ENCODE data around the gene HBM. TPM values are rescaled to one million over a fixed set of nuclear protein-coding genes. Genes with fewer than 3 reads are reported as not detected.
"Not testable (repeated sequence)": the region's sequence is repeated elsewhere in the genome, so short reads cannot be mapped to it uniquely, and the experiment has no call there.

HBM gene
- polyA plus RNA-seq, 1 donor (not counting 4 experiments of a cell fraction or from before 2014, with no cell fraction given), result not detected

GRCh38 chr16:164134-164823, 1.5 kb upstream of the HBM start:
- peaks cover 51% of the 10 kb centered on the region for H3K27me3 ChIP-seq (ENCODE audit: control insufficient read depth, extremely low read depth, insufficient read depth, low read length)
- H3K4me2 ChIP-seq (ENCODE audit: control insufficient read depth, extremely low read depth, insufficient read depth, low read depth, low read length); DNase-seq (ENCODE audit: low read depth, low spot score); H3K9me1 ChIP-seq (ENCODE audit: control insufficient read depth, extremely low read depth, insufficient read depth, low read length); H3K4me1 ChIP-seq (ENCODE audit: control insufficient read depth, extremely low read depth, insufficient read depth, low read length); H3K9me3 ChIP-seq (ENCODE audit: control insufficient read depth, low read depth, low read length); H3K9ac ChIP-seq (ENCODE audit: control insufficient read depth, extremely low read depth, insufficient read depth, low read length); H3K79me2 ChIP-seq (ENCODE audit: control insufficient read depth, insufficient read depth, low read length); H3K27ac ChIP-seq (ENCODE audit: control insufficient read depth, insufficient read depth, low read length); dilution Hi-C loops (cut with MboI; ENCODE audit: extremely low pct_ligation_motif_present, low sequenced_read_pairs); H3K4me3 ChIP-seq (ENCODE audit: control insufficient read depth in 2 of 3, extremely low read depth in 1 of 3, insufficient read depth in 2 of 3, low read depth in 1 of 3, low read length in 3 of 3); H4K20me1 ChIP-seq (ENCODE audit: control insufficient read depth, extremely low read depth, insufficient read depth, low read length); FAIRE-seq; H3K36me3 ChIP-seq (ENCODE audit: control insufficient read depth in 2 of 2, extremely low read depth in 1 of 2, insufficient read depth in 2 of 2, low read length in 2 of 2); H2AFZ ChIP-seq (ENCODE audit: control insufficient read depth, low read length): not testable (repeated sequence)

- Histone ChIP-seq H3K36me3 (ENCODE audit: control insufficient read depth in 2 of 2, extremely low read depth in 1 of 2, insufficient read depth in 2 of 2, low read length in 2 of 2) (no peaks in the 10 kb centered on the region), H3K4me3 (ENCODE audit: control insufficient read depth in 2 of 3, extremely low read depth in 1 of 3, insufficient read depth in 2 of 3, low read depth in 1 of 3, low read length in 3 of 3) (peak overlapping the region in 1 of 3 experiments; percentile 20), H3K9me3 (ENCODE audit: control insufficient read depth, low read depth, low read length) (no peaks in the 10 kb centered on the region), H3K79me2 (ENCODE audit: control insufficient read depth, insufficient read depth, low read length) (no peaks in the 10 kb centered on the region), H3K27ac (ENCODE audit: control insufficient read depth, insufficient read depth, low read length) (no peak overlapping the region), H3K4me1 (ENCODE audit: control insufficient read depth, extremely low read depth, insufficient read depth, low read length) (peaks cover 7% of the 10 kb centered on the region), H3K9me1 (ENCODE audit: control insufficient read depth, extremely low read depth, insufficient read depth, low read length) (no peaks in the 10 kb centered on the region), H2AFZ (ENCODE audit: control insufficient read depth, low read length) (no peak overlapping the region), H3K4me2 (ENCODE audit: control insufficient read depth, extremely low read depth, insufficient read depth, low read depth, low read length) (peak overlapping the region; percentile 16), H4K20me1 (ENCODE audit: control insufficient read depth, extremely low read depth, insufficient read depth, low read length) (peaks cover 4% of the 10 kb centered on the region), H3K27me3 (ENCODE audit: control insufficient read depth, extremely low read depth, insufficient read depth, low read length) (peaks cover 47% of the 10 kb centered on the region), H3K9ac (ENCODE audit: control insufficient read depth, extremely low read depth, insufficient read depth, low read length) (no peak overlapping the region)
- FAIRE-seq (no peak), DNase-seq (ENCODE audit: low read depth, low spot score) (no peak)
- no peak for TF ChIP-seq EZH2 (IDR thresholded peaks at IDR 0.05; ENCODE audit: low read length)
- no peak for TF ChIP-seq CTCF (optimal IDR thresholded peaks at IDR 0.05 in 1 of 3, IDR thresholded peaks at IDR 0.05 in 1 of 3, conservative IDR thresholded peaks at IDR 0.05 in 1 of 3; ENCODE audit: extremely low read depth in 1 of 3, insufficient read depth in 2 of 3, low read length in 3 of 3)
- dilution Hi-C loops (cut with MboI; ENCODE audit: extremely low pct_ligation_motif_present, low sequenced_read_pairs), result no loop called here
Observed at GRCh38 chr16:164827-165538, 795 bp upstream of the HBM start.

All from keratinocyte (primary cell).